Measurements from ENCODE around the gene GYPE.
"Not testable (repeated sequence)": the region's sequence is repeated elsewhere in the genome, so short reads cannot be mapped to it uniquely, and the experiment has no call there.

Gene GYPE

GRCh38 chr4:143905440-143905839 is at the start of gene GYPE:
Gene GYPE (minus strand): TSS chr4:143905559. CDS start chr4:143905507, 52 bp downstream.
- DNase-seq (ENCODE audit: low read depth): not testable (repeated sequence)

- DNase-seq (ENCODE audit: low read depth): not testable (repeated sequence)
Observed at GRCh38 chr4:143951458-143951972, 46.2 kb upstream of the GYPE start.

GRCh38 chr4:143950967-143951366 is 45.6 kb upstream of the GYPE start:
- DNase-seq (ENCODE audit: low read depth): not testable (repeated sequence)

GRCh38 chr4:143950185-143950584 is 44.8 kb upstream of the GYPE start:
- not testable (repeated sequence) for DNase-seq (ENCODE audit: low read depth)

- DNase-seq (ENCODE audit: low read depth): not testable (repeated sequence)
Observed at GRCh38 chr4:143947493-143947892, 42.1 kb upstream of the GYPE start.

- not testable (repeated sequence) for DNase-seq (ENCODE audit: low read depth)
Observed at GRCh38 chr4:143940708-143941107, 35.3 kb upstream of the GYPE start.

GRCh38 chr4:143939528-143939927 is 34.2 kb upstream of the GYPE start:
- no peak for DNase-seq (ENCODE audit: low read depth)

- not testable (repeated sequence) for DNase-seq (ENCODE audit: low read depth)
Observed at GRCh38 chr4:143938890-143939289, 33.5 kb upstream of the GYPE start.

GRCh38 chr4:143921181-143921580 is 15.8 kb upstream of the GYPE start:
- DNase-seq (ENCODE audit: low read depth): no peak

- not testable (repeated sequence) for DNase-seq (ENCODE audit: low read depth)
Observed at GRCh38 chr4:143916485-143916884, 11.1 kb upstream of the GYPE start.

- not testable (repeated sequence) for DNase-seq (ENCODE audit: low read depth)
Observed at GRCh38 chr4:143912478-143912877, 7.1 kb upstream of the GYPE start.

- not testable (repeated sequence) for DNase-seq (ENCODE audit: low read depth)
Observed at GRCh38 chr4:143911528-143912417, 6.4 kb upstream of the GYPE start.

GRCh38 chr4:143910906-143911305 is 5.5 kb upstream of the GYPE start:
- DNase-seq (ENCODE audit: low read depth): not testable (repeated sequence)

GRCh38 chr4:143907811-143908210 is 2.5 kb upstream of the GYPE start:
- DNase-seq (ENCODE audit: low read depth): not testable (repeated sequence)

- DNase-seq (ENCODE audit: low read depth): not testable (repeated sequence)
Observed at GRCh38 chr4:143904431-143904830, 928 bp downstream of the GYPE start.

GRCh38 chr4:143890323-143890722 is 15.0 kb downstream of the GYPE start:
- not testable (repeated sequence) for DNase-seq (ENCODE audit: low read depth)

GRCh38 chr4:143888189-143888588 is 17.2 kb downstream of the GYPE start:
- not testable (repeated sequence) for DNase-seq (ENCODE audit: low read depth)

- DNase-seq (ENCODE audit: low read depth): not testable (repeated sequence)
Observed at GRCh38 chr4:143884965-143885364, 20.4 kb downstream of the GYPE start.

- no peak for DNase-seq (ENCODE audit: low read depth)
Observed at GRCh38 chr4:143883529-143883928, 21.8 kb downstream of the GYPE start.

- no peak for DNase-seq (ENCODE audit: low read depth)
Observed at GRCh38 chr4:143882892-143883291, 22.5 kb downstream of the GYPE start.

- DNase-seq (ENCODE audit: low read depth): not testable (repeated sequence)
Observed at GRCh38 chr4:143879561-143879960, 25.8 kb downstream of the GYPE start.

GRCh38 chr4:143875357-143875756 is 30.0 kb downstream of the GYPE start:
- not testable (repeated sequence) for DNase-seq (ENCODE audit: low read depth)

Data from fibroblast of the conjunctiva (primary cell).